Smooth muscle cell (in vitro differentiated cells): ENCODE measurements around the gene DYNC1LI2. TPM values are rescaled to one million over a fixed set of nuclear protein-coding genes. Genes with fewer than 3 reads are reported as not detected.

ENCODE experiments used
- DNase-seq: peaks from one replicate; lab custom pipeline; 2025; ENCODE audit not compliant: unreplicated experiment; lab: John Stamatoyannopoulos, UW
- H2AFZ ChIP-seq: fragments of 200-600 bp; sonication (generic); 2 replicates; pipeline ENCODE4 v1.6.0; 2016; ENCODE audit warnings: antibody characterized with exemption, low read depth, mild to moderate bottlenecking
- H3F3A ChIP-seq: fragments of 200-600 bp; sonication (generic); 2 replicates; pipeline ENCODE4 v1.6.0; 2017; ENCODE audit warnings: antibody characterized with exemption, low read depth
- H3K27ac ChIP-seq: fragments of 200-600 bp; sonication (generic); 2 replicates; pipeline ENCODE4 v1.5.1; 2016; ENCODE audit warnings: low read depth, mild to moderate bottlenecking
- H3K27me3 ChIP-seq: fragments of 200-600 bp; sonication (generic); 2 replicates; pipeline ENCODE4 v1.6.1; 2016; ENCODE audit warnings: low read depth, mild to moderate bottlenecking
- H3K36me3 ChIP-seq: fragments of 200-600 bp; sonication (generic); 2 replicates; pipeline ENCODE4 v1.5.1; 2016; ENCODE audit warnings: low read depth
- H3K4me1 ChIP-seq: fragments of 200-600 bp; sonication (generic); 2 replicates; pipeline ENCODE4 v1.5.1; 2016; ENCODE audit warnings: low read depth
- H3K4me2 ChIP-seq: fragments of 200-600 bp; sonication (generic); 2 replicates; pipeline ENCODE4 v1.6.0; 2016; ENCODE audit warnings: mild to moderate bottlenecking
- H3K4me3 ChIP-seq: fragments of 200-600 bp; sonication (generic); 2 replicates; pipeline ENCODE4 v1.5.1; 2016; ENCODE audit warnings: mild to moderate bottlenecking
- H3K79me2 ChIP-seq: fragments of 200-600 bp; sonication (generic); 2 replicates; pipeline ENCODE4 v1.6.0; 2016; ENCODE audit warnings: low read depth, mild to moderate bottlenecking
- H3K9ac ChIP-seq: fragments of 200-600 bp; sonication (generic); 2 replicates; pipeline ENCODE4 v1.6.0; 2016; ENCODE audit warnings: low read depth
- H3K9me3 ChIP-seq: fragments of 200-600 bp; sonication (generic); replicated peaks from 2 replicates; pipeline ENCODE4 v1.5.1; 2016; ENCODE audit warnings: low read depth
- H4K20me1 ChIP-seq: fragments of 200-600 bp; sonication (generic); 2 replicates; pipeline ENCODE4 v1.6.0; 2016; ENCODE audit warnings: low read depth
- WGBS: methylation state at CpG from one replicate; pipeline ENCODE4 v1.1.7; 2016; ENCODE audit warnings: low lambda C conversion rate; 5-methylcytosine and 5-hydroxymethylcytosine counted together
- polyA plus RNA-seq: library from polyadenylated mRNA; unstranded; fragments of >200 nt; fragmentation: Nextera tagmentation; extraction: Ambion mirVana; gene quantifications from 2 replicates; pipeline ENCODE4 v1.2.1, GENCODE V29; 2016
- total RNA-seq: library from RNA; depleted of rRNA; stranded (reverse); fragments of >200 nt; gene quantifications from 2 replicates; pipeline ENCODE4 v1.2.3, GENCODE V29; 2014
- TF ChIP-seq, protein P1 (sequence below): fragments of 200-600 bp; sonication (generic); IDR thresholded peaks from 2 replicates; pipeline ENCODE4 v1.5.1; 2017; ENCODE audit warnings: borderline replicate concordance, mild to moderate bottlenecking, antibody characterized with exemption; ENCODE audit not compliant: insufficient read depth, poor library complexity, severe bottlenecking

Gene DYNC1LI2
- total and polyA plus RNA-seq, 2 experiments from 2014 or later: 74.1 to 90.8 TPM

DNA sequence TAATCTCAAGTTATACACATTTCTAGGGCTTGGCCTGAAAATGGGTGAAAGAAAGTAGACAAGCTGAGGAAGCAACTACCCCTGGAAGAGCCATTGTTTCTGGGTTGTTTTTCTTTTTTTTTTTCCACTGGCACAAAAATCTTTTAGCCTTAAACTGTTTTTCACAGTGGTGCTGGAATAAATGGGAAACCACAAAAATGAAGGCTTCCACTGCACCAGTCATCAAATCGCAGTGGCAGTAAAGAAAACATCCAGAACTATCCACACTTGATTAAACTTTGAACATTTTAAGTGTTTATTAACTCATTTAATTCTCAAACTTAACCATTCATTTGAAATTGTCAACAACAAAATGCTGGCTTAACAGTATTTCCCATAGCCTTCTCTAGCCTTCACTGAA, 69.1 kb downstream of the DYNC1LI2 start:
- H3K79me2 ChIP-seq: peaks cover 3% of the 10 kb centered on the region
- no peaks in the 10 kb centered on the region for H3K27me3 ChIP-seq
- 13% methylated on average over 1 of the region's 1 CpG for WGBS
- H3F3A ChIP-seq: no peaks in the 10 kb centered on the region
- no peaks in the 10 kb centered on the region for H3K9me3 ChIP-seq
- H3K9ac ChIP-seq: no peak overlapping the region
- no peak for DNase-seq
- H4K20me1 ChIP-seq: peaks cover 21% of the 10 kb centered on the region
- no peak overlapping the region for H3K4me3 ChIP-seq
- H3K4me1 ChIP-seq: no peaks in the 10 kb centered on the region
- peak overlapping the region; percentile 14 for H3K4me2 ChIP-seq
- no peaks in the 10 kb centered on the region for H3K36me3 ChIP-seq
- peak overlapping the region; percentile 17 for H3K27ac ChIP-seq
- H2AFZ ChIP-seq: no peak overlapping the region
- TF ChIP-seq, protein P1, sequence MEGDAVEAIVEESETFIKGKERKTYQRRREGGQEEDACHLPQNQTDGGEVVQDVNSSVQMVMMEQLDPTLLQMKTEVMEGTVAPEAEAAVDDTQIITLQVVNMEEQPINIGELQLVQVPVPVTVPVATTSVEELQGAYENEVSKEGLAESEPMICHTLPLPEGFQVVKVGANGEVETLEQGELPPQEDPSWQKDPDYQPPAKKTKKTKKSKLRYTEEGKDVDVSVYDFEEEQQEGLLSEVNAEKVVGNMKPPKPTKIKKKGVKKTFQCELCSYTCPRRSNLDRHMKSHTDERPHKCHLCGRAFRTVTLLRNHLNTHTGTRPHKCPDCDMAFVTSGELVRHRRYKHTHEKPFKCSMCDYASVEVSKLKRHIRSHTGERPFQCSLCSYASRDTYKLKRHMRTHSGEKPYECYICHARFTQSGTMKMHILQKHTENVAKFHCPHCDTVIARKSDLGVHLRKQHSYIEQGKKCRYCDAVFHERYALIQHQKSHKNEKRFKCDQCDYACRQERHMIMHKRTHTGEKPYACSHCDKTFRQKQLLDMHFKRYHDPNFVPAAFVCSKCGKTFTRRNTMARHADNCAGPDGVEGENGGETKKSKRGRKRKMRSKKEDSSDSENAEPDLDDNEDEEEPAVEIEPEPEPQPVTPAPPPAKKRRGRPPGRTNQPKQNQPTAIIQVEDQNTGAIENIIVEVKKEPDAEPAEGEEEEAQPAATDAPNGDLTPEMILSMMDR: no peak

DNA sequence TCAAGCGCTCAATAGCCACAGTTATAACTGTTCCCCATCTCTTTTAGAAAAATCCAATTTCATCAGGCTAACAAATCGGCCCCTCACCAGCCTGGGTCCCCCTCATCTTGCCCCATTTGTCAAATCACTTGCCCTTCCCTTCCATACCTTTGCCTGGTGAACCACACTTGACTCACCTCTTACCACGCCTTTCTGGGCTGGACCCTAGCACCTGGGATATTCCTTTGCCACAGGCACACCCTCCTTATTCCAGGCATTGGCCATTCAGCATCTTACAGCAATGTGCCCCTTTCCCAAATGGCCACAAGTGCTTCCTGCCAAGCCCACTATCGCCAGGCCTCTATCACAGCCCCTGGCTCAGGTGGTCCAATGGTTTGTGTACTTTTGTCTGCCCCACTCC, 69.7 kb downstream of the DYNC1LI2 start:
- peak overlapping the region; percentile 14 for H3K4me2 ChIP-seq
- TF ChIP-seq, protein P1: no peak
- H3K9me3 ChIP-seq: no peaks in the 10 kb centered on the region
- no peaks in the 10 kb centered on the region for H3K4me1 ChIP-seq
- 100% methylated on average over 4 of the region's 4 CpGs for WGBS
- H4K20me1 ChIP-seq: peaks cover 20% of the 10 kb centered on the region
- DNase-seq: no peak
- H3K27me3 ChIP-seq: no peaks in the 10 kb centered on the region
- H3K36me3 ChIP-seq: no peaks in the 10 kb centered on the region
- H3F3A ChIP-seq: no peaks in the 10 kb centered on the region
- no peak overlapping the region for H3K27ac ChIP-seq
- H2AFZ ChIP-seq: no peak overlapping the region
- H3K4me3 ChIP-seq: no peak overlapping the region
- H3K9ac ChIP-seq: no peak overlapping the region
- H3K79me2 ChIP-seq: peaks cover 3% of the 10 kb centered on the region

DNA sequence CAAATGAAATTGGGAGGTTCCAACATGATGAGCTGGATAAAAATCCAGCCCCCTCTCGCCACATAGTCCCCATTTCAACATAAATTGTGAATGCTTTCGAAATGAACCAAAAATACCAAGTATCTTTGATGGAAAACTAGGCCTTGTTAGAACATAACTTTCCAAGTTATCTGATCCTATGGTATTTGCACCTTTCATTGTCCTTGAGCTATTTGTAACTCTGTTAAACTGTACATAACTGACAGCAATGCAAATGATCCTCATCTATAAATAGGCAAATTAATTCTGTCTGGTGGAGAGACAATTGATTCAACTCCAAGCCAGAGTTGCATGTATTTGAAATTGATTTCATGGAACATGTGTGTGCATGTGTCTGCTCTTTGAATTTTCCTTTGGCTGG, 73.1 kb downstream of the DYNC1LI2 start:
- no peaks in the 10 kb centered on the region for H3K9me3 ChIP-seq
- no peak overlapping the region for H3K4me3 ChIP-seq
- peaks cover 4% of the 10 kb centered on the region for H3K79me2 ChIP-seq
- no peaks in the 10 kb centered on the region for H3K4me1 ChIP-seq
- H4K20me1 ChIP-seq: peaks cover 9% of the 10 kb centered on the region
- H3K27me3 ChIP-seq: no peaks in the 10 kb centered on the region
- WGBS: 97% methylated on average over 2 of the region's 2 CpGs
- no peak overlapping the region for H3K27ac ChIP-seq
- TF ChIP-seq, protein P1: no peak
- no peaks in the 10 kb centered on the region for H3F3A ChIP-seq
- DNase-seq: no peak
- no peaks in the 10 kb centered on the region for H3K36me3 ChIP-seq
- no peak overlapping the region for H3K4me2 ChIP-seq
- no peak overlapping the region for H2AFZ ChIP-seq
- H3K9ac ChIP-seq: no peak overlapping the region

DNA sequence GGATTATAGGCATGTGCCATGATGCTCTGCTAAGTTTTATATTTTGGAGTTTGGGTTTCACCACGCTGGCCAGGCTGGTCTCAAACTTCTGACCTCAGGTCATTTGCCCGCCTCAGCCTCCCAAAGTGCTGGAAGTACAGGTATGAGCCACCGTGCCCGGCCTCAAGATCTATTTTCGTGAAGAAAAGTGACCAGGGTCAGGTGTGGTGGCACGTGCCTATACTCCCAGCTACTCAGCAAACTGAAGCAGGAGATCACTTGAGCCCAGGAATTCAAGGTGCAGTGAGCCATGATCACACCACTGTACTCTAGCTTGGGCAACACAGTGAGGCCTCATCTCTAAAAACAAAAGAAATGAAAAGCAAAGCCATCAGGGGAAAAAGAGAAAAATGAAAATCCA, 73.6 kb downstream of the DYNC1LI2 start:
- no peaks in the 10 kb centered on the region for H3K36me3 ChIP-seq
- no peak overlapping the region for H2AFZ ChIP-seq
- DNase-seq: no peak
- H3K9me3 ChIP-seq: no peaks in the 10 kb centered on the region
- TF ChIP-seq, protein P1: no peak
- no peak overlapping the region for H3K9ac ChIP-seq
- H3F3A ChIP-seq: no peaks in the 10 kb centered on the region
- no peak overlapping the region for H3K4me2 ChIP-seq
- H3K4me3 ChIP-seq: no peak overlapping the region
- H3K27ac ChIP-seq: no peak overlapping the region
- no peaks in the 10 kb centered on the region for H3K27me3 ChIP-seq
- peaks cover 4% of the 10 kb centered on the region for H3K79me2 ChIP-seq
- peaks cover 9% of the 10 kb centered on the region for H4K20me1 ChIP-seq
- WGBS: 98% methylated on average over 6 of the region's 6 CpGs
- H3K4me1 ChIP-seq: no peaks in the 10 kb centered on the region
